Natural killer cell (primary cell): Measurements from ENCODE around the gene CSTF1. TPM values are rescaled to one million over a fixed set of nuclear protein-coding genes. Genes with fewer than 3 reads are reported as not detected.

Experiments
- ATAC-seq, 3 donors: fragments of 150-1000 bp in 2 of 3; fragments of 200-7000 bp in 1 of 3; cut with Tn5 transposase; 1 replicate in 1 of 3; 2 replicates in 2 of 3; pipeline ENCODE4 v1.10.0; 2021; ENCODE audit warnings: mild to moderate bottlenecking in 2 of 3, moderate library complexity in 2 of 3
- DNase-seq, 2 donors: peaks; one replicate each; pipeline versions ENCODE4 v3.0.0 to v3.0.0-alpha.2; 2013 to 2021; ENCODE audit warnings: mixed read lengths in 1 of 2
- H3K27ac ChIP-seq: one replicate; pipeline ENCODE4 v1.5.1; 2013; ENCODE audit warnings: mild to moderate bottlenecking, low read length
- H3K27me3 ChIP-seq: one replicate; pipeline ENCODE4 v1.6.1; 2013; ENCODE audit warnings: low read length; ENCODE audit not compliant: control insufficient read depth, insufficient read depth
- H3K36me3 ChIP-seq: one replicate; pipeline ENCODE4 v1.6.1; 2013; ENCODE audit warnings: low read length; ENCODE audit not compliant: control insufficient read depth, insufficient read depth
- H3K4me1 ChIP-seq: one replicate; pipeline ENCODE4 v1.6.1; 2013; ENCODE audit warnings: low read length; ENCODE audit not compliant: control insufficient read depth, insufficient read depth
- H3K4me3 ChIP-seq: one replicate; pipeline ENCODE4 v1.5.1; 2013; ENCODE audit warnings: low read length
- H3K9me3 ChIP-seq: one replicate; pipeline ENCODE4 v1.6.1; 2013; ENCODE audit warnings: low read length; ENCODE audit not compliant: control insufficient read depth, insufficient read depth
- H3K27ac Mint-ChIP-seq, 2 donors: one replicate each; pipeline ENCODE4 v1.8.0; 2022; ENCODE audit warnings: mild to moderate bottlenecking in 2 of 2, mixed read lengths in 2 of 2, moderate library complexity in 1 of 2
- H3K27me3 Mint-ChIP-seq, 2 donors: one replicate each; pipeline ENCODE4 v1.8.0; 2022; ENCODE audit warnings: low read depth in 2 of 2, mixed read lengths in 2 of 2
- H3K36me3 Mint-ChIP-seq: one replicate; pipeline ENCODE4 v1.8.0; 2022; ENCODE audit warnings: mixed read lengths
- H3K4me1 Mint-ChIP-seq, 2 donors: one replicate each; pipeline ENCODE4 v1.8.0; 2022; ENCODE audit warnings: mixed read lengths in 2 of 2
- H3K4me3 Mint-ChIP-seq: one replicate; pipeline ENCODE4 v1.8.0; 2022; ENCODE audit warnings: mild to moderate bottlenecking, moderate library complexity, mixed read lengths
- H3K9me3 Mint-ChIP-seq, 2 donors: one replicate each; pipeline ENCODE4 v1.8.0; 2022; ENCODE audit warnings: mixed read lengths in 2 of 2
- CTCF ChIP-seq: fragments of 200-600 bp; IDR thresholded peaks from one replicate; pipeline ENCODE4 v1.8.0; 2022; ENCODE audit warnings: antibody characterized with exemption
- WGBS: methylation state at CpG from one replicate; pipeline ENCODE4 v1.1.7; 2013; ENCODE audit warnings: missing lambda C conversion rate; ENCODE audit not compliant: insufficient coverage; 5-methylcytosine and 5-hydroxymethylcytosine counted together
- intact Hi-C: fragments of 100-400 bp; cut with micrococcal nuclease; formaldehyde crosslinking; loops from one replicate; pipeline ENCODE4 v1.14.2; 2022
- total RNA-seq, 4 donors: library from RNA; stranded (reverse); fragments of 120-200 nt in 1 of 4; gene quantifications; one replicate each; pipeline versions ENCODE4 v1.2.3 to v1.2.4, GENCODE V29; 2013 to 2022

CSTF1 gene
- total RNA-seq, 3 donors from 2014 or later (not counting 1 experiment from before 2014, with no cell fraction given), result 15.8 to 24.3 (median 18.5) TPM

GRCh38 chr20:56439771-56440291, 47.4 kb downstream of the CSTF1 start:
- no peak overlapping the region for H3K4me3 ChIP-seq
- 27% methylated on average over 5 of the region's 5 CpGs for WGBS
- intact Hi-C loops, result loop anchor here (1.0 to 2.0 kb wide), 2 partner anchors 25 to 28 kb away; partner anchors contain the start of gene RTF2
- Mint-ChIP-seq H3K27me3 (no peaks in the 10 kb centered on the region), H3K27ac (peak overlapping the region; percentile 77 to 81), H3K4me1 (peaks cover 42% of the 10 kb centered on the region in 2 donors), H3K9me3 (no peaks in the 10 kb centered on the region), H3K36me3 (no peaks in the 10 kb centered on the region), H3K4me3 (peak overlapping the region; percentile 72)
- TF ChIP-seq CTCF, result no peak
- H3K36me3 ChIP-seq, result no peaks in the 10 kb centered on the region
- H3K27ac ChIP-seq, result peak overlapping the region; percentile 38
- H3K4me1 ChIP-seq, result peaks cover 48% of the 10 kb centered on the region
- no peaks in the 10 kb centered on the region for H3K27me3 ChIP-seq
- ATAC-seq (peak in 1 of 3 donors; percentile 29), DNase-seq (peak in 1 of 2 donors; percentile 38)
- H3K9me3 ChIP-seq, result no peaks in the 10 kb centered on the region

- H3K27me3 Mint-ChIP-seq, result no peaks in the 10 kb centered on the region
- no peaks in the 10 kb centered on the region for H3K27me3 ChIP-seq
- H3K9me3 ChIP-seq, result no peaks in the 10 kb centered on the region
- TF ChIP-seq CTCF, result no peak
- H3K27ac Mint-ChIP-seq, result peak overlapping the region; percentile 77 to 81
- peaks cover 42% of the 10 kb centered on the region in 2 donors for H3K4me1 Mint-ChIP-seq
- no peak overlapping the region for H3K4me3 ChIP-seq
- WGBS, result 17% methylated on average over 4 of the region's 4 CpGs
- H3K9me3 Mint-ChIP-seq, result no peaks in the 10 kb centered on the region
- no peaks in the 10 kb centered on the region for H3K36me3 Mint-ChIP-seq
- H3K4me1 ChIP-seq, result peaks cover 48% of the 10 kb centered on the region
- H3K27ac ChIP-seq, result peak overlapping the region; percentile 38
- intact Hi-C loops, result loop anchor here (1.0 to 2.0 kb wide), 2 partner anchors 26 to 28 kb away; partner anchors contain the start of gene RTF2
- H3K4me3 Mint-ChIP-seq, result peak overlapping the region; percentile 72
- DNase-seq (peak; percentile 58 to 84), ATAC-seq (peak; percentile 48 to 81 (median 54))
- H3K36me3 ChIP-seq, result no peaks in the 10 kb centered on the region
Observed at GRCh38 chr20:56440346-56441007, 48.0 kb downstream of the CSTF1 start.

- H3K36me3 Mint-ChIP-seq, result no peaks in the 10 kb centered on the region
- H3K36me3 ChIP-seq, result no peaks in the 10 kb centered on the region
- no peaks in the 10 kb centered on the region for H3K27me3 ChIP-seq
- TF ChIP-seq CTCF, result no peak
- intact Hi-C loops, result loop anchor here (2.0 kb wide), 1 partner anchor 18 kb away; no protein-coding TSS in a partner anchor
- 83% methylated on average over 17 of the region's 17 CpGs for WGBS
- H3K9me3 ChIP-seq, result no peaks in the 10 kb centered on the region
- DNase-seq (peak in 1 of 2 donors; percentile 43), ATAC-seq (peak in 2 of 3 donors; percentile 33 to 40)
- peak overlapping the region; percentile 55 to 77 for H3K27ac Mint-ChIP-seq
- H3K4me1 Mint-ChIP-seq, result peaks cover 41% of the 10 kb centered on the region in 2 donors
- peak overlapping the region; percentile 79 for H3K4me3 Mint-ChIP-seq
- no peak overlapping the region for H3K4me3 ChIP-seq
- peaks cover 48% of the 10 kb centered on the region for H3K4me1 ChIP-seq
- H3K9me3 Mint-ChIP-seq, result no peaks in the 10 kb centered on the region
- peak overlapping the region; percentile 11 for H3K27ac ChIP-seq
- no peaks in the 10 kb centered on the region for H3K27me3 Mint-ChIP-seq
Observed at GRCh38 chr20:56442389-56443365, 50.2 kb downstream of the CSTF1 start.
